Measurements from ENCODE around the gene LDHAL6A.
"Not testable (repeated sequence)": the region's sequence is repeated elsewhere in the genome, so short reads cannot be mapped to it uniquely, and the experiment has no call there.

Gene LDHAL6A

DNA sequence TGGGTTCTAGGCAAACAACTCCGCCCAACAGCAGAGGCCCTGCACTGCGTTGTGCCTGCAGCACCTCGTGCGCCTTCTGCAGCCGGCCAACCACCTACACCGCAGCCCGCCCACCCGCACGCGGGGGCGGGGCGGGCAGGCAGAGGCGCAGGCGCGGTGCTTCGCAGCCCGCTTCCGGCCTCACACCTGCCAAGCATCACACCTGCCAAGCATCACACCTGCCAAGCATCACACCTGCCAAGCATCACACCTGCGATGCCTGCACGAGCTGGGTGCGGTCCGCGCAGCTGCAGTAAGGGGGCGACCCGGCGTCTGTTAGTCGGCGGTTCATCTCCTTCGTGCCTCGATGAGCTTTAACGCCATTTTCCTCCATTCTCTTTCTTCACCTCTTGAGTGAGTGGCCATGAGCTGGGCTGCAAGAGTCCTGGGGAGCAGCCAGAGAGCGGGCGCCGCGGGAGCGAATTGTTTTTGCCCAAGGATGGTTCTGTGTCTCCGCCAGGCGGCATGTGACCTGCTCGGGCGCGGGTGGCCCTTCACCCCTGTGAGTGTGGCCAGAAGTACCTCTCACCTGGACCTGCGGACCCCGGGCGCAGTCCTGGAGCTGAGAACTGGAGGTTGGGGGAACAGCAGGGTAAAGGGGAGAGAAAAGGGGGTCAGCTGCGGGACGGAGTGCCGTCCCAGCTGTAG is at the start of gene LDHAL6A:
Gene LDHAL6A, plus strand, starts transcription at position 171 of the 687 bp plus-strand sequence. CDS start 825 bp downstream, outside the sequence.
- no peak for DNase-seq

DNA sequence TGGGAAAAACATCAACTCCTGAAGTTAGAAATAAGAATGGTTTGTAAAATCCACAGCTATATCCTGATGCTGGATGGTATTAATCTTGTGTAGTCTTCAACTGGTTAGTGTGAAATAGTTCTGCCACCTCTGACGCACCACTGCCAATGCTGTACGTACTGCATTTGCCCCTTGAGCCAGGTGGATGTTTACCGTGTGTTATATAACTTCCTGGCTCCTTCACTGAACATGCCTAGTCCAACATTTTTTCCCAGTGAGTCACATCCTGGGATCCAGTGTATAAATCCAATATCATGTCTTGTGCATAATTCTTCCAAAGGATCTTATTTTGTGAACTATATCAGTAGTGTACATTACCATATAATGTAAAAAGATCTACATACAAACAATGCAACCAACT is 48.3 kb upstream of the LDHAL6A start:
- not testable (repeated sequence) for DNase-seq

DNA sequence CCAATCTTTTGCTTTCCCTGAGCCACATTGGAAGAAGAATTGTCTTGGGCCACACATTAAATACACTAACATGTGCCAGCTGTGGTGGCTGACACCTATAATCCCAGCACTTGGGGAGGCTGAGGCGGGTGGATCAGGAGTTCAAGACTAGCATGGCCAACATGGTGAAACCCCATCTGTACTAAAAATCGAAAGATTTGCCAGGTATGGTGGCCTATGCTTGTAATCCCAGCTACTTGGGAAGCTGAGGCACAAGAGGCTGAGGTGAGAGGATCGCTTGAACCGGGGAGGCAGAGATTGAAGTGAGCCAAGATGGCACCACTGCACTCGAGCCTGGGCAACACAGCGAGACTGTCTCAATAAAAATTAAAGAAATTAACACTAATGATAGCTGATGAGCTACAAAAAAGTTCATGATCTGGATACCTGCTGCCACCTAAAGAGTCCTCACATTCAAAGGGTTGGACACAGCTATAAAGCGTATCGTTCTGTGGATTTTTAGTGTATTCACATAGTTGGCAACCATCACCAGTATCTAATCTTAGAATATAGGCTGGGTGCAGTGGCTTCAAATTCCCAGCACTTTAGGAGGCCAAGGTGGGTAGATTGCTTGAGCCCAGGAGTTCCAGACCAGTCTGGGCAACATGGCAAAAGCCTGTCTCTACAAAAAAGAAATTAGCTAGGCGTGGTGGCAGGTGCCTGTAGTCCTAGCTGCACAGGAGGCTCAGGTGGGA is 46.9 kb upstream of the LDHAL6A start:
- DNase-seq, result no peak

DNA sequence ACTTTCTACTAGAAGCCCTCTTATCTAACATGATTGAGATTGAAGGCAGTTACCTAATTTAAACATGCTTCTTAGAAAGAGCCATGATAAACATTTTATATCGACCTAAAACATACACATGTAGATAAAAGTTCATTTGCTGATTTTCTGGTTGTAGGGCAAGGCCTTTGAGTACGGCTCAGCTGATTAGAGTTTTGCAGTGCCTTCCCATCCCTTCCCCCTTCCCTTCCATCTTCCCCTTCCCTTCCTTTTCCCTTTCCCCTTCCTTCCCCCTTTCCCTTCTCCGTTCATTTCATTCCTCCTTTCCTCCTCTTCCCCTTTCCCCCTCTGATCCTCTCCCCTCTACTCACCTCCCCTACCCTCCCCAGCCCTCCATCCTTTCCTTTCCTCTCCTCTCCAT is 39.2 kb upstream of the LDHAL6A start:
- no peak for DNase-seq

DNA sequence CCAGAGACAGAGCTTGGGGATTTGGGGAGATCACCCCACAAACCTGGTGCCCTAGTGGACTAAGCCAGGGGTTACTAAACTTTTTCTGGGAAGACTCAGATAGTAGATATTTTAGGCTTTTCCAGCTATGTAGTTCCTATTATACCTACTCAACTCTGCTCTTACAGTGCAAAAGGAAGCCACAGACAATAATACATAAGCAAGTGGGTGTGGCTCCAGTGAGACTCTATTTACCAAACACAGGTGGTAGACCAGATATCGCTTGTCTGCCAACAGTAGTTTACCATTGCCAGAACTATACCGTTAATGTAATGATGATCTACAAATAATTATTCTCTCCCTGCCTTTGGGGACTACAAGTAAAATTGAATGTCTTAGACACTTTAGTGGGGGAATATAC is 36.6 kb upstream of the LDHAL6A start:
- no peak for DNase-seq

DNA sequence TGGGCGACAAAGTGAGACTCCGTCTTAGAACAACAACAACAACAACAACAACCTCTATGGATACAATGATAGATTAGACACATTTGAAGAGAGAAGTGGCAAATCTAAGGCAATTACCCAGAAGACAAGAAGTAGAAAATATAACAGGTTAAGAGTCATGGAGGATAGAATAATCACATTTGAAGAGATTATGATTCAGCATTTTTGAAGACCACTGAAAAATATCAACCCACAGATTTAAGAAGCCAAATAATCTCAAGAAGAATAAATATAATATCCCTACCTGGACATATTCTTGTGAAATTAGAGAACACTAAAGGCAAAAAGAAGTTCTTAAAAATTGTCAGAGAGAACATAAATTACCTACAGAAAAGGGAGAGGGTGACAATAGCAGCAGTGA is 35.6 kb upstream of the LDHAL6A start:
- no peak for DNase-seq

DNA sequence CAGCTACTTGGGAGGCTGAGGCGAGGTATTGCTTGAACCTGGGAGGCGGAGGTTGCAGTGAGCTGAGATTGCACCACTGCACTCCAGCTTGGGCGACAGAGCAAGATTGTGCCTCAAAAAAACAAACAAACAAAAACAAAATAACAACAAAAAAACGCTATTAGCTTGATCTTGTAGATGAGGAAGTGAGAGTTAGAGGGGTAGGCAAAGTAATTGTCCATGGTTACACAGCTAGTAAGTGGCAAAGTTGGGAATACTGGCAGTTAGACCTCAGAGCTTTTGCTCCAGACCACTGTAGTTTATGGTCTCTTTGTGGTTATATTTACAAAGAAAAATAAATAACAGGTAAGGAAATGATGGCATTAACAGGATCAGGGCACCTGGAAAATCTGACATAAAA is 28.4 kb upstream of the LDHAL6A start:
- DNase-seq, result no peak

DNA sequence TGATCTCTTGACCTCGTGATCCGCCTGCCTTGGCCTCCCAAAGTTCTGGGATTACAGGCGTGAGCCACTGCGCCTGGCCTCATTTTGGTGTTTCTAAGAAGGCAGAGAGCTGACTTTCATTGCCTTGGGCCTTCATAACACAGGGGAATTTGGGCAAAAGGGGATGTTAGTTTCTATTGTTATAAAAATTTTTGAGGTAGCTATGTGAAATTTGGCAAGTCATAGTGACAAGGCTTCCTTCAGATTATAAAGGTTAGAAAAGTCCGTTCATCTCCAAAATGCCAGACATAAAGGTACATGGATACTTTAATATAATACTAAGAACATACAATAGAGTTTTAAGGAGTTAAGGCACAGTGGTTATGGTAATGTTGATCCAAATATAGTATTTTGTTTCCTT is 26.3 kb upstream of the LDHAL6A start:
- DNase-seq, result no peak

DNA sequence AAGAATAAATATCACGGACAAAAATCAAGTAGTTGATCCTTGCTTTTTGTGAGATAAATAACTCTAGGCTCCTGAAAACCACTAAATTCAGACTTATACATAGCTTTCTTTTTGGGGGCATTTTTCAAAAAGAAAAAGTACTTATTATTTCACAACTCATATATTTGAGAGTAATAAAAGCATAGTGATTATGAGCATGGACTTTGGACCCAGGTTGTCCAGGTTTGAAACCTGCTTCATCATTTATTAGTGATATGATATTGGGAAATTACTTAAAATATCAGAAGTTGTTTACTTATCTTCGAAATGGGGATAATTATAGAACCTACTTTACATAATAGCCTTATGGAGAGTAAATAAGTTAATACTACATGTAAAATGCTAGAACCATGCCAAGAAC is 17.0 kb upstream of the LDHAL6A start:
- no peak for DNase-seq

DNA sequence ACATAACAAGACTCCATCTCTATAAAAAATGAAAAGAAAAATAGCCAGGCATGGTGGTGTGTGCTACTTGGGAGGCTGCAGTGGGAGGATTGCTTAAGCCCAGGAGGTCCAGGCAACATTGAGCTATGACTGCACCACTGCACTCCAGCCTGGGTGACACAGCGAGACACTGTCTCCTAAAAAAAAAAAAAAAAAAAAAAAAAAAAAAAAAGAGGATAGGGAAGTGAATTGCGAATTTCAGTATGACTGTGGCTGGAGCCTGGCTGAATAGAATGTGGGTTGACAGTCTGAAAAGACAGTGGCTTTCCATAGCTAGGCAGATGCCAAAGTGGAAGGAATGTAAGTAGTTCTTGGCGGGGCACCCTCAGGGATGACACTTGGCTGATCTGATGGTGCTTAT is 6.4 kb upstream of the LDHAL6A start:
- DNase-seq, result no peak

DNA sequence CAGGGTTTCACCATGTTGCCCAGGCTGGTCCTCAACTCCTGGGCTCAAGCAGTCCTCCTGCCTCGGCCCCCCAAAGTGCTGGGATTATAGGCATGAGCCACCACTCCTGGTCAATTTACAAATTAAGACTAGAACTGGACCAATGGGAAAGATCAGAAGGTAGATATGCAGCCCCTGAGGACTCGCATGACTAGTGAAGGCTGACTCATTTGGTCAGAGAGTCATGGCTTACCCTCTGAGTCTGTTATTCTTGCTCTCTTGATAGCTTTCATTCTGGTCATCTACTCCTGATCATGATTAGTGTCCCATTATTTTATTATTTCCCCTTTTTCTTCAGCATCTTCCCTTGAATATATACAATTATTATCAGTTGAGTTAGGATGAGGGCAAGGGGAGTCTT is 2.7 kb upstream of the LDHAL6A start:
- no peak for DNase-seq

DNA sequence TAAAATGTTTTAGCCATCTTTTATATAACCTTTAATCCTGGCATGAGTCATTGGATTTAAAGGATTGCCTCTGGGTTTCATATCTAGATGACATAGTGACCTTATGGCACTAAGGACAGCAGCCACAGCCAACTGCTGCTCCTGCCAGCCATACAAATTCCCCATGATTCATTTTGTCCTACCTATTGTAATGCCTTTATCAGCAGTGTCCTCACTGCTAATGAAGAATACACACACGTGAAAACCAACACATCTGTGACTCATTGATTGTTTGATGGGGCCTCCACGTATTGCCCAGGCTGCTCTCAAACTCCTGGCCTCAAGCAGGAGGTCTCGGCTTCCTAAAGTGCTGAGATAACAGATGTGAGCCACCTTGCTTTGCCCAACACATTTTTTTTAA is 1.8 kb downstream of the LDHAL6A start:
- DNase-seq, result no peak

DNA sequence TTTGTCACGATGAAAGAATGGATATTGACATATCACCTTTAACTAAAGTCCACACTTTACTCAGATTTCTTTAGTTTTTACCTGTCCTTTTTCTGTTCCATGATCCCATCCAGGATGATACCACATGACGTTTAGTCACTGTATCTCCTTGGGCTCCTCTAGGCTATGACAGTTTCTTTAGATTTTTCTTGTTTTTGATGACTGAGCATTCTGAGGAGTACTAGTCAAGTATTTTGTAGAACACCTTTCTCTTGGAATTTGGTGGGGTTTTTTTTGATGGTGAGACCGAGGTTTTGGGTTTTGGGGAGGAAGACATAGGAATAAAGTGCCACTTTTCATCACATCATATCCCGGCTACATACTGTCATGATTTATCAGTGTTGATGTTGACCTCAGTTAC is 4.0 kb downstream of the LDHAL6A start:
- DNase-seq, result no peak

DNA sequence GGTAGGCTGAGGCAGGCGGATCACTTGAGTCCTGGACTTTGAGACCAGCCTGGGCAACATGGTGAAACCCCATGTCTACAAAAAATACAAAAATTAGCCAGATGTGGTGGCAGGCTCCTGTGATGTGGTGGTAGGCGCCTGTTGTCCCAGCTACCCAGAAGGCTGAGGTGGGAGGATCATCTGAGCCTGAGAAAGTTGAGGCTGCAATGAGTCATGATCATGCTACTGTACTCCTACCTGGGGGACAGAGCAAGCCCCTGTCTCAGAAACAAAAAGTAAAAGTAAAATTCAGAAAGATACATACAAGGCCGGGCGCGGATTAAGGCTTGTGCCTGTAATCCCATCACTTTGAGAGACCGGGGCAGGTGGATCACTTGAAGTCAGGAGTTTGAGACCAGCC is 6.3 kb downstream of the LDHAL6A start:
- DNase-seq, result no peak

DNA sequence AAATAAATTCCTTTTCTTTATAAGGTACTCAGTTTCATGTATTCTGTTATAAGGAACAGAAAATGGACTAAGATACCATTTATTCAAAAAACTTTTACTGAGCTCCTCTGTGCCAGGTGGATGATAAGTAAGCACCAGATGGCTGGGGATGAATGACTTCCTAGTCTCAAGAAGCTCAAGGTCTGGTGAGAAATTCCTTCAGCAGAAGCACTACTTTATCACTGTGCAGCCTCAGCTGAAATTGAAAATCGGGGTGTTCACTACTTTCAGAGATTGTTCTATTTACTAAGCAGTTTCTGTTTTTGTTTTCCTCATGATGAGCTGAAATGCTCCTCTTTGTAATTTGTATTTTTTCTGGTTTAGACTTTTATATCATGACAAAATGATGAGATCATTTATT is 7.8 kb downstream of the LDHAL6A start:
- no peak for DNase-seq

DNA sequence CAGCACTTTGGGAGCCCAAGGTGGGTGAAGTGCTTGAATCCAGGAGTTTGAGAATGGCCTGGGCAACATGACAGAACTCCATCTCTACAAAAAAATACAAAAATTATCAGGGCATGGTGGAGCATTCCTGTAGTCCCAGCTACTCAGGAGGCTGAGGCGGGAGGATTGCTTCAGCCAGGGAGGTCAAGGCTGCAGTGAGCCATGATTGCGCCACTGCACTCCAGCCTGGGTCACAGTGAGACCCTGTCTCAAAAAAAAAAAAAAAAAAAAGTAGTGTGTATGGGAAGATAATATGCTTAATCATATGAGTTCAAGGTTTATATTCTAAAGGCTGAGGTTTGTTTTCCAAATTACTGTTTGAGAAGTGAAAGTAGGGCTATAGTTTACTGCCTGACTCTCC is 10.7 kb downstream of the LDHAL6A start:
- no peak for DNase-seq

DNA sequence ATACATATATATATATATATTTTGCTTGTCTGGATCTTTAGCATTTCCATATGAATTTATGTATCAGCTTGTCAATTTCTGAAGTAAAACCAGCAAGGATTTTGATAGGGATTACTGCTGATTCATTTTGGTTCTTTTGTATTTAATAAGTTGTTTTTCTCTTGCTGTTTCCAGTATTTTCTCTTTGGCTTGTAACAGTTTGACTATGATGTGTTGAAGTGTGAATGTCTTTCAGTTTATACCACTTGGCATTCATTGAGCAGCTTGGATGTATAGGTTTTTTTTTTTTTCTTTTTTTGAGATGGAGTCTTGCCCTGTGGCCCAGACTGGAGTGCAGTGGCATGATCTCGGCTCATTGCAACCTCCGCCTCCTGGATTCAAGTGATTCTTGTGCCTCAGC is 12.4 kb downstream of the LDHAL6A start:
- DNase-seq, result no peak

DNA sequence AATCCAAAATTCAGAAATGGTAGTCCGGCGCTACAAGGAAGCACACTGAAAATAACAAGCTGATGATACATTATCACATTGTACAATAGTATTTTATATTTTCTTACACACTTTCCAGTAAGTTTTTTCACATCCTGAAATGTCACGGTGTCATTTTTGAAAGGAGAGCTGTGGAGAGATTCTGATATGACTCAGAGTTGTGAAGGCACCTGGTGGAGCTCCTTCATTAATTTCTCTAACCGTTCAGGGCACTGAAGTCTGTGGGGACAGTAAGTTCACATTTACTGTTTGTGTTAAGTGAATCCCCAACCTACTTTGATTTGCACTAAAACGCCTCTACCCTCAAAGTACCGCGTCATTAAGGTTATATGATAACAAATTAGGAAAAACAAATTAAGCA is 13.3 kb downstream of the LDHAL6A start:
- DNase-seq, result no peak

DNA sequence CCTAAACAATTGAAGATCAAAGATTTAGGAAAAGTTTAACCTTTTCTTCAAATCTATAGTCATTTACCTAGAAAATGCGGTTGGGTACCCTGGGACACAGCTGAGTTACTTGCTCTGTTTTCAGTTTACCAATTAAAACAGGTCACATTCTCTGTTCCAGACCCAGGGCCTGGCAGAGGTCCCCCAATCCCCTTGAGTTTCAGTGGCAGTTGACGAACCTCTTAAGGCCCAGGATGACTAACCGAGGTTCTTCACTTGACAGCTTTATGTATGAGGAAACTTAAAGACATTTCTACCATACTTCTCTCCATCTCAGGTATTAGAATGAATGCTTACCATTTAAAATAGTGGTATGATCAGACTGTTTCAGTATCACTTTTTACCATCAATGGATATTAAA is 16.3 kb downstream of the LDHAL6A start:
- no peak for DNase-seq

DNA sequence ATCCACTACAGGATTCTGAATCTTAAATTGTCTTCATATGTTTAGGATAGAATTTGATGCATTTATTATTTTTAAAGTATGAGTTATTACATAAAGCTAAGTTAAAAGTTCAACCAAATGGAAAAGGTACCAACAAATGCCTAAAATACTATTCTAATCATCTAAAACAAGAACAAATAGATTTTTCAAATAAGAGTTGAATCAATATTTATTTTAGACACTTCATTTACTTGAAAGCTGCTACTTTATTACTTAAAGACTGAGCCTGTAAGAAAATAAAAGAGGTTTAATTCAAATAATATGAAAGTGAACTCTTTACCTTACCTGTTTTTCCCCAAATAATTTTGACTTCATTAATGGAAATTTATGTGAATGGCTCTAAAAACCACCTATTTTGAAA is 16.9 kb downstream of the LDHAL6A start:
- no peak for DNase-seq

DNA sequence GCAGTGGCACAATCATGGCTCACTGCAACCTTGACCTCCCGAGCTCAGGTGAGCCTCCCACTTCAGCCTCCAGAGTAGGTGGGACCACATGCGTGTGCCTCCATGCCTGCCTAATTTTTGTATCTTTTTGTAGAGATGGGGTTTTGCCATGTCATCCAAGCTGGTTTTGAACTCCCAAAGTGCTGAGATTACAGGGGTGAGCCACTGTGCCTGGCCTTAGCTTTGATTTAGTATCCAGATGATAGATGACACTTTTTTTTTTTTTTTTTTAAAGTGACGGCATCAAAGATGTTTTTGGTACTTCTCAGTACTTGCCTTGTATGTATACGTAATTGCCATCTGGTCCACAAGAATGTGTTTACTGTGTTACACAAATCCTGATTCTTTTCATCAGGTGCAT is 23.4 kb downstream of the LDHAL6A start:
- no peak for DNase-seq

DNA sequence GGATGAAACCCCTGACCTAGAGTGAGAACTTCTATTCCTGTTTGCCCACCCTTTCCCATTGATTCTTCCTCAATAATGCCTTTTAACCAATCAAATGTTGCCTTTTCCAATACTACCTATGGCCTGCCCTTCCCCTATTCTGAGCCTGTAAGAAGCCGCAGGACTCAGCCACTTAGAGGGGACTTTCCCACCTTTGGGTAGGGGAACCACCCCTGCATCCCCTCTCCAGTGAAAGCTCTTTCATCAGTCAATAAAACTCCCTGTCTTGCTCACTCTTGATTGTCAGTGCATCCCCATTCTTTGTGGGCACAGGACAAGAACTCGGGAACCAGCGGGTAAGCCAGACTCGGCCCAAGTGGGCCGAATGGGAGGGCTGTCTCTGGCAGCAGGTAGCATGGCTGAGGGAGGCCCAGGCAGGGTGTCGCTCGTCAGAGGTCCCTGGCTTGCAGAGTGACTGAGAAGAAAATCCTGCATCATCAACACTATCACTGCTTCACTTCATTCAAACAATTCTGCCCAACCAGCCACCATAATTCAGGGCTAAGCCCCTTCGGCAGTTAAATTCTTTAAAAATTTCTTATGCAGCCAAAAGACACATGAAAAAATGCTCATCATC is 30.4 kb downstream of the LDHAL6A start:
- DNase-seq, result no peak

DNA sequence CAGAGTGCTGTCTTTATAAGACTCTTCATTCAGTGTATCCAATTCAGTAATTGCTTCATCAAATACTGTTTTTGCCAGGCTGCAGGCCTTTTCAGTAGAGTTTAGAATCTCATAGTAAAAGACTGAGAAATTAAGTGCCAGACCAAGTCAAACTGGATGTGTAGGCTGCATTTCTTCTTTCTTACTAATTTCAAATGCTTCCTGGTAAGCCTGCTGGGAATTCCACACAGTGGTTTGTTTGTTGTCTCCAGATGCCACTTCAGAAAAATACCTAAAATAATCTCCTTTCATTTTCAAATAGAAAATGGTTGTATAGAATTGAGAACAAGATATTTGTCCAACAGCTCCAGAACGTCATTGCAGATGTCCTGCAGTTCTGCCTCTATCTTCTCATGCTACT is 34.7 kb downstream of the LDHAL6A start:
- DNase-seq, result no peak

DNA sequence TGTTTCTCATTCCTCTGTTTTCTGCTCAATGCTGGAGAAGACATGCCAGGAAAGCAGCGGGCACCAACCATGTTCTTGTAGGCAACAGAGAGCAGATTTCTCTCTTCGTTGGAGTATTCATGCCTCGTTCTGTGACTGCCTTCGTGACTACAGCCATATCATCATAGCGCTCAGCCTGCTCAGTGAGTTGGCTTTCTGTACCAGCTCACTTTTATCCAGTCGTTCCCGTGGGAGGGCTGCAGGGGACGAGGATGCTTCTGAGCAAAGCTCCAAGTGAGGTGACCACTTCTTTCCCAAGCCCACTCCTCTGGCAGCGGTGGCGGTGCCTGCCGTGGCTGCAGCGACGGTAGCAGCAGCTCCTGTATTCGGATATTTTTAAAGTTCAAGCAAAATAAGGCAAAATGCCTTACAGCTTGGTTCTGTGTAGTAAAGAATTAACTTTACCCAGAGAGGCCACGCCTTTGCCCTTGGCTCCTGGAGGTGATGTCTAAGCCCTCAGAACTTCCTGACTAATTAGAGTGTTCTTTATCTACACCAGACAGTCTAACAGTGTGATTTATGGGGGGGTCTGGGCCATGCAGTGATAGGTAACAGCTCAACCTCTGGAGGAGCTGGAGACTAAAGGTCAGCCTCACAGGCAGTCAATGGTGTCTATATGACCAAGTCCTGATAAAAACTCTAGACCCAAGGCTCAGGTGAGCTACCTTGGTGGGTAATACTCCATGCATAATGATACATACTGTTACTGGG is 35.3 kb downstream of the LDHAL6A start:
- no peak for DNase-seq
